Rectal smooth muscle tissue (tissue), 1 donor: Measurements from ENCODE around the gene TRAF7.
"Not testable (repeated sequence)": the region's sequence is repeated elsewhere in the genome, so short reads cannot be mapped to it uniquely, and the experiment has no call there.

Experiments used
- H3K27ac ChIP-seq: one replicate; pipeline ENCODE4 v1.7.0; 2013; ENCODE audit warnings: low read depth, low read length, inconsistent platforms
- H3K27me3 ChIP-seq: one replicate; pipeline ENCODE4 v1.7.0; 2013; ENCODE audit warnings: low read length; ENCODE audit not compliant: control insufficient read depth, insufficient read depth
- H3K36me3 ChIP-seq: one replicate; pipeline ENCODE4 v1.7.0; 2013; ENCODE audit warnings: low read length; ENCODE audit not compliant: control insufficient read depth, insufficient read depth
- H3K4me1 ChIP-seq: one replicate; pipeline ENCODE4 v1.7.0; 2013; ENCODE audit warnings: low read length; ENCODE audit not compliant: control insufficient read depth, insufficient read depth
- H3K4me3 ChIP-seq: one replicate; pipeline ENCODE4 v1.7.0; 2013; ENCODE audit warnings: low read length
- H3K9ac ChIP-seq: one replicate; pipeline ENCODE4 v1.7.0; 2013; ENCODE audit warnings: low read length

TRAF7 gene

GRCh38 chr16:2198283-2198682, 42.7 kb downstream of the TRAF7 start:
- H3K4me1 ChIP-seq = no peaks in the 10 kb centered on the region
- H3K36me3 ChIP-seq = no peaks in the 10 kb centered on the region
- H3K27me3 ChIP-seq = peaks cover 28% of the 10 kb centered on the region
- no peak overlapping the region for H3K9ac ChIP-seq
- H3K27ac ChIP-seq = no peak overlapping the region
- no peak overlapping the region for H3K4me3 ChIP-seq

DNA sequence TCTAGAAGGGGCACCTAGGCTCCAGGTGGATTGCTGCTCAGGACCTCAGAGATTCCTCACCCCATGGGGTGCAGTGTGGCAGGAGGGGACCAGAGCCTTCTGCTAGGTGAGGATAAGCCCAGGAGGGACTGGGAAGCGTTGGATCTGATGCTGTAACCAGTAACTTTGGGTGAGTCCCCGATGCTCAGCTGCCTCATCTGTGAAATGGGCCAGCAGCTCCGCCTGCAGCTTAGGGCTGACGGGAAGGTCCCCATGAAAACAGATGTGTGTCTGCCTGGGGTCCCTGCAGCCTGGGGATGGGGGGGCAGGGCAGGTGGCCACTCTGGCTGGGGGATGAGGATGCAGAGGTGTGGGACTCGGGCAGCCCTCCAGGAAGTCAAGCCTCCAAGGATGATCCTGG, 43.5 kb downstream of the TRAF7 start:
- Histone ChIP-seq H3K9ac (no peak overlapping the region), H3K4me1 (no peaks in the 10 kb centered on the region), H3K27ac (no peak overlapping the region), H3K27me3 (peaks cover 22% of the 10 kb centered on the region), H3K36me3 (no peaks in the 10 kb centered on the region), H3K4me3 (no peak overlapping the region)

DNA sequence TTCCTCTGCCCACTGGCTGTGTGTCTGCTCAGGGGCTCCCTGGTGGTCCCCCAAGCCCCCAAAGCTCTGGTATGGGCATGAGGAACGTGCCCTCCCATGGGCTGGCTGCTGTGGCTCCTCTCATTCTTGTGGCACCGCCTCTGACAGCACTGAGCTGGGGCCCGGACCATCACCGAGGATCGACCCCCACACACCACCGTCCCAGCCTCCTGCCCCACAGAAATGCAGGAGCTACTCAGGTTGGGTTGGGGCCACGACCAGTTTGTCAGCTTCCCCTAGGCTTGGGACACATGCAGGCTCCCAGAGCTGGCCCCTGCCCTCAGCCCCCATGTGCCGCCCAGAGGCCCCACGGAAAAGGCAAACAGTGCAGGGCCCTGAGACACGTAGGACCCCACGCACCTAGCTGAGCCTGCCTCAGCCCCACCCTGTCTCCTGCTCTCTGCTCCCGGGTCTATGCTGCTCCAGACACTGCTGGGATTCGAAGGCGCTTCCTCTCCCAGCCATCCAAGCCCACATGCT, 44.1 kb downstream of the TRAF7 start:
- H3K9ac ChIP-seq = no peak overlapping the region
- H3K4me3 ChIP-seq = no peak overlapping the region
- H3K4me1 ChIP-seq = peaks cover under 1% of the 10 kb centered on the region
- H3K36me3 ChIP-seq = no peaks in the 10 kb centered on the region
- H3K27ac ChIP-seq = no peak overlapping the region
- peaks cover 16% of the 10 kb centered on the region for H3K27me3 ChIP-seq

- Histone ChIP-seq H3K27me3 (peaks cover 10% of the 10 kb centered on the region), H3K4me3 (no peak overlapping the region), H3K4me1 (peaks cover 3% of the 10 kb centered on the region), H3K9ac (no peak overlapping the region), H3K36me3 (no peaks in the 10 kb centered on the region), H3K27ac (no peak overlapping the region)
Observed at GRCh38 chr16:2200313-2200712, 44.7 kb downstream of the TRAF7 start.

DNA sequence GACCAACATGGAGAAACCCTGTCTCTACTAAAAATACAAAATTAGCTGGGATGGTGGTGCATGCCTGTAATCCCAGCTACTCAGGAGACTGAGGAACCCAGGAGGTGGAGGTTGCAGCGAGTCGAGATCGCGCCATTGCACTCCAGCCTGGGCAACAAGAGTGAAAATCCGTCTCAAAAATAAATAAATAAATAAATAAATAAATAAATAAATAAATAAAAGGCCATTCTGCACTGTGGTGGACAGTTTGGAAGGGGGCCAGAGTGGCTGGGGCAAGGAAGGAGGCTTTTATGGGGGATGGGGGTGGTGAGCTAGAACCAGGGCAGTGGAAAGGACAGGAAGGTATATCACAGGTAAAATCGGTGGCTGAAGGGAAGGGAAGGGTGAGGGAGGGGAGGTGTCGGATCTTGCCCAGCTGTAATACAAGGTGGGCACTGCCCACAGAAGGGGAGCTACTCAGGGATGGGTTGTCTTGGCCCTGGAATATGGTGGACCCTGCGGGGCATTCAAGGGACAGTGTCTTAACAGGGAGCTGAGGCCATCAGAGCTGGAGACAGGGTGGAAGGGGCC, 47.6 kb downstream of the TRAF7 start:
- H3K27me3 ChIP-seq, H3K9ac ChIP-seq, H3K4me1 ChIP-seq, H3K4me3 ChIP-seq, H3K27ac ChIP-seq: not testable (repeated sequence)
- H3K36me3 ChIP-seq = peaks cover 11% of the 10 kb centered on the region

- Histone ChIP-seq H3K4me1 (peaks cover 9% of the 10 kb centered on the region), H3K9ac (no peak overlapping the region), H3K27me3 (no peaks in the 10 kb centered on the region), H3K27ac (peak overlapping the region; percentile 95), H3K4me3 (peak overlapping the region; percentile 61), H3K36me3 (peaks cover 14% of the 10 kb centered on the region)
Observed at GRCh38 chr16:2204416-2205103, 49.0 kb downstream of the TRAF7 start.

DNA sequence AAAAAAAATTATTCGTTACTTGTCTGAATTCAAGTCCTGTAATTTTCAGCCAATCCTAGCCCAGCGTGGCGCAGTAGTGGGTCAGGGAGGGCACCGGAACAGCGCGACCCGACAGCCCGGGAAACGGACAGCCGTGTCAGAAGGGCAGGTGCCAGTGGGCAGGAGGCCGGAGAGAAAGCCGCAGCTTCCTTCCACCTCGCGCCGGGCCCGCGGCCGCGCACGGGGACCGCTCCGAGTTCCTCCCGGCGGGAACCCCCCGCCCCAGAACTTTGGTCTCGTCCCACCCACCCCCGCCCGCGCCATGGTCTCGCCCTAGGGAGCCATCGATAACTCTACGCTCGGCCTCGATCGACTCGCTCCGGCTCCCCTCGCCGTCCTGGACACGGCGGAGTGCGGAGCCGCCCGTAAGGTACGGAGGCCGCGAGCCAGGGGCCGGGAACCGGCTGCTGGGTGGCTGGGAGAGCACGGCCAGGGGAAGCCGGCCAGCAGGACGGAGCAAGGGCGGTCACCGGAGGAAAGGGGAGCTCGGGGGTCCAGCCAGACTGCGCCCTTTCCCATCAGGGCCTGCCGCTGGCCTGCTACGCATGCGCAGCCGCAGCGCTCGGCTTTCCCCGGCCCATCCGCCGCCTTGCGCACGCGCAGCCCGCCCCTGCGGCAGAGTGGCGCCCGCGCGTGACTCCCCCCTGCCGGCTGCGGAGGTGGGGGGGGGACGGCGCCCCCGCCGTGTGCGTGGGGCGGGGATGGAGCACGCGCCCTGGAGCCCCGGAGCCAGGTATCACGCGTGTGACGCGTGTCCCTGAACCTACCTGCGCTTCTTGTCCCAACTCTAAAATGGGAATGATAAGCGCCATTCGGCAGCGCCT, 49.8 kb downstream of the TRAF7 start, which contains the start of gene MLST8:
MLST8 (plus strand) TSS at position 351 of the 863 bp plus-strand sequence. CDS start 632 bp downstream, outside the sequence.
- H3K36me3 ChIP-seq = peaks cover 14% of the 10 kb centered on the region
- peak within 1 kb of the TSS; percentile 50 for H3K9ac ChIP-seq
- H3K4me1 ChIP-seq = peaks cover 9% of the 10 kb centered on the region
- no peaks in the 10 kb centered on the region for H3K27me3 ChIP-seq
- peak within 1 kb of the TSS; percentile 84 for H3K4me3 ChIP-seq
- H3K27ac ChIP-seq = peak within 1 kb of the TSS; percentile 95

- peak overlapping the region; percentile 84 for H3K4me3 ChIP-seq
- peak overlapping the region; percentile 21 for H3K9ac ChIP-seq
- peaks cover 14% of the 10 kb centered on the region for H3K36me3 ChIP-seq
- H3K4me1 ChIP-seq = peaks cover 9% of the 10 kb centered on the region
- H3K27ac ChIP-seq = peak overlapping the region; percentile 95
- H3K27me3 ChIP-seq = no peaks in the 10 kb centered on the region
Observed at GRCh38 chr16:2205967-2206313, 50.4 kb downstream of the TRAF7 start.

DNA sequence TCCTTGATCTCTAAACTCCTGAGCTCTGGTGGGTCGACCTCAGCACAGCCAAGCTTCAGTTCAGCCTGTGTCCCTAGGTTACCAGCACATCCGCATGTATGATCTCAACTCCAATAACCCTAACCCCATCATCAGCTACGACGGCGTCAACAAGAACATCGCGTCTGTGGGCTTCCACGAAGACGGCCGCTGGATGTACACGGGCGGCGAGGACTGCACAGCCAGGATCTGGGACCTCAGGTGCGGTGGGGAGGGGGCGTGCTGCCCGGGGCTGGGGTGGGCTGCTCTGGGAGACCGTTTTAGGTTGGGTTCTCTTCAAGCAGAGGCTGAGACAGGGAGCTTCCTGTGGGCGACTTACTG, 50.8 kb downstream of the TRAF7 start:
- no peaks in the 10 kb centered on the region for H3K27me3 ChIP-seq
- H3K4me3 ChIP-seq = peak overlapping the region; percentile 84
- no peak overlapping the region for H3K27ac ChIP-seq
- H3K36me3 ChIP-seq = peaks cover 14% of the 10 kb centered on the region
- H3K4me1 ChIP-seq = peaks cover 9% of the 10 kb centered on the region
- H3K9ac ChIP-seq = no peak overlapping the region

DNA sequence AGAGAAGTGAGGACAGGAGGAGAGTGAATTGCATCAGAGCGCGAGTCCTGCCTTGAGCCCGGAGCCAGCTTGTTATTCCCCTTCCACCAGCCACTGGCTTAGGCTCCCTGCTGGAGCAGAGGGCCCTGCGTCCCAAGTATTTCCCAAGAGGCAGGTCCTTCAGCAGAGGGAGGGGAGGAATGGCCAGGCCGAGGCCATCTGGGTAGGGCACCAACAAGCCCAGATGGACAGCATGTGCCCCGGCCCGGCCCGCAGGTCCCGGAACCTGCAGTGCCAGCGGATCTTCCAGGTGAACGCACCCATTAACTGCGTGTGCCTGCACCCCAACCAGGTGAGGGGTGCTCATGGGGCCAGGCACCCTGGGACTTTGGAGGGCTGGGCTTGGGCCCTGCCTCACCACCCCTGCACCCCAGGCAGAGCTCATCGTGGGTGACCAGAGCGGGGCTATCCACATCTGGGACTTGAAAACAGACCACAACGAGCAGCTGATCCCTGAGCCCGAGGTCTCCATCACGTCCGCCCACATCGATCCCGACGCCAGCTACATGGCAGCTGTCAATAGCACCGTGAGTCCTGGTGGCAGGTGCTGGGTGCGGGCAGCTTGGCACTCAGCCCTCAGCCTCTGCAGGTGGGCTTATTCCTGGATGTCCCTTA, 51.3 kb downstream of the TRAF7 start:
- Histone ChIP-seq H3K36me3 (peaks cover 14% of the 10 kb centered on the region), H3K9ac (no peak overlapping the region), H3K27ac (no peak overlapping the region)

DNA sequence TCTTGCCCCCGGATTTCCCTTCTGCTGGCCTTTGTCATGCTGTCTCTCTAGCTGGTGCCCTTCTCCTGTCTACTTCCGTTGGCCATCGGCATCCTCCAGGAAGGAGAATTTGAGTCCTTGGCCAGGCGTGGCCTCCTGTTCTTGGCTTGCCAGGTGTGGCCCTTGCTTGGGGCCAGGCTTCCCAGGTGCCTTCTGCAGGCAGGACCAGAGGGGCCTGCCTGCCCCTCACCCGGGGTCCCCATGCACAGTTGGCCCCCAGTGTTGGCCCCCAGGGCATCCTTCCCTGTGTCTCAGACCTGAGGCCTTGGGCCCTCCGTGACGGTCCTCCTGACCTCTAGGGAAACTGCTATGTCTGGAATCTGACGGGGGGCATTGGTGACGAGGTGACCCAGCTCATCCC, 52.3 kb downstream of the TRAF7 start:
- H3K36me3 ChIP-seq = peaks cover 14% of the 10 kb centered on the region
- no peak overlapping the region for H3K9ac ChIP-seq
- no peaks in the 10 kb centered on the region for H3K27me3 ChIP-seq
- no peak overlapping the region for H3K4me3 ChIP-seq
- H3K27ac ChIP-seq = no peak overlapping the region
- peaks cover 9% of the 10 kb centered on the region for H3K4me1 ChIP-seq

More for the DNA sequence above, 51.3 kb downstream of the TRAF7 start:
- H3K4me1 ChIP-seq = peaks cover 9% of the 10 kb centered on the region
- no peaks in the 10 kb centered on the region for H3K27me3 ChIP-seq
- no peak overlapping the region for H3K4me3 ChIP-seq

- H3K4me3 ChIP-seq = no peak overlapping the region
- H3K27me3 ChIP-seq = no peaks in the 10 kb centered on the region
- no peak overlapping the region for H3K27ac ChIP-seq
- no peak overlapping the region for H3K9ac ChIP-seq
- H3K4me1 ChIP-seq = peaks cover 13% of the 10 kb centered on the region
- H3K36me3 ChIP-seq = peaks cover 14% of the 10 kb centered on the region
Observed at GRCh38 chr16:2208308-2208707, 52.7 kb downstream of the TRAF7 start.
